NCI-H2171 (cell line): Measurements from ENCODE around the gene BBS9.
"Not testable (repeated sequence)": the region's sequence is repeated elsewhere in the genome, so short reads cannot be mapped to it uniquely, and the experiment has no call there.

Experiments used
- DNase-seq: peaks from one replicate; lab custom pipeline; 2025; lab: John Stamatoyannopoulos, UW

Gene BBS9

DNA sequence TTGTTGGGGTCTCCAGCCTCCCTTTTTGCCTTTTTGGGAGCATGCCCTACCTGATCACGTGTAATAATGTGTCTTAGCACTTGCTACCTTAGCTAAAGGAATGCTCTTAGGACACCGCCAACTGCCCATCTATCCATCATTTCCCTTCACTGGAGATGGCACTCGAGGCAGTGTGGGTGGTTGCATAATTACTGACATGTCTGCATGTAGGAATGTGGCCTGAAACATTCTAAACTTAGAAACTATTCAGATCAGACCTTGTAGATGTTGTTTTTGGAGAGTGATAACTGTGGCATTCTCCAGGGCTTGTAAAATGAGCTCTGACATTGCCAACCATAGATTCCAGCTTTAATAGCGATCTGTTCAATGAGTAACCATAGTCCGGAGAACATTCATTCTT is 365.8 kb downstream of the BBS9 start:
- DNase-seq = no peak

DNA sequence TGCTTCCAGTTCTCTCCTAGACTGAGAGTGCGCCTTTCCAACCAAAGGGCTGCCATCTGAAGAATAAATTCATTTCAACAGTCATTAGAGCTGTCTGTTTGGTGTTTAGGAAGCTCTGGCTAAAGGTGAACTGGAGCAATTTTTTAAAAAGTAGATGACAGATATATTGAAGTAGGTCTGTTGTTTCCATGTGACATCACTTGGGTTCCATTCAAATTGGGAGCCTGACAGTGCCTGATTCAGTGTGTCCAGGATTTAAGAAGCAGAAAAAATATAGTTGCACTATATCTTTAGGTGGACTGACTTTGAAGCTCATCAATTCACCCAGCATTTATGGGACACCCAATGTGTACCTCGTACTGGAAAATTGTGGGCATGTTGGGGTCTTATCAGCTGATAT is 367.7 kb downstream of the BBS9 start:
- no peak for DNase-seq

DNA sequence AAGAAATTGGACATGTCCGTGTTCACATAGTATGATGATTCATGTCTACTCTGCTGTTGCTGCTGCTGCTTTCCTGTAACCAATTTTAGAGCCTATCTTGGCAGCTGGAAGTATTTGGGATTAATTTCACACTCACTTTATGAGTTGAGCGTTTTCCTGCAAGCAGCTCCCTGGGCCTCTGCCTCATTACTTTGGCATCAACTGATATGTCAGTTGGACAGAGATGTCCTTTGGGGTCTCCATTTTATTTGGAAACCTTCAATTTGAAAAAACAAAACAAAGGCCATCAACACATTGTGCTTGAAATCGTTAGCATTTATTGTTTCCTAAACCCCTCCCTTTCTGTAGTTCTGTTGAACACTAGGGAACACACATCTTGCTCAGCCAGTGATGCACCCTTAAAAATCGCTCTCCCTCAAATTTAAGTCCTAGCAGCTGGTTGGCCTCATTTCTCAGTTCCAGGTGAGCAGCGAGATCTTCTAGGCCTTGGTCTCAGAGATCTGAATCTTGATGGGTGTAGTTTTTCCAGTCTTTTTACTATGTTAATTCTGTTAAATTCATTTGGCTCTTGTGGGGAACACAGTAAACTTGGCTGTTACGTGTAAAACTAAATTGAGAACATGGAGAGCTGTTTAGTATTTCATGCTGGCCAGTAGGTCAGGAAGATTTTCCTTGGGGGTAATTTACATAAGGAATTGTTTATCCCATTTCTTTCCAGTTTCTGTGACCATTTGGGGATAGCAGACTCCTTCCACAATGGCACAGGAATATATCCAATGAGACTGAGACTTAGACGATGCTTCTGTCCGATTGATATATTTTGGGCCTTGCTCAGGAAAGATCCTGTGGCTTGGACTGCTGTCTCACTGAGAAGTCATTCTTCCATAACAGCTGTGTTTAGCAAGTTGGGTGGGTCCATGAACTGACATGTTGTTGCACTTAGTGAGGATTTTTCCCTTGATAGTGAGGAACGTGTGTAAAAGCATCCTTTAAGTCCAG is 371.6 kb downstream of the BBS9 start:
- DNase-seq = no peak

DNA sequence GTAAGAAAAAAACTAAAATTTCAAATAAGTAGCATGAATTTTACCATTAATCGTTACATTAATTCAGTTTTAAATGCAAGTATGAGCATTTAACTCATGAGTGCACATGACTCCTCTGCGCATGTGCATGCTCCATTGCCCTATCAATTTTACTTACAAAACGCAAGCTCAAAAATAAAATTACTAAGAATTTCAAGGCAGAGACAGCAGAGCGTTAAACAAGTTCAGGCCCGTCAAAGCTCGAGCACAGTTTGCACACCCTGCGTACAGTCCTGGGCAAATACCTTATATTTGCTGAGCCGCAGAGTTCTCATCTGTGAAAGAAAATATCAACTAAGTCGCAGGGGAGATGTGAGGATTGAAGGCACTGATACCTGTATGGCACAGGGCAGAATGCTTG is 373.6 kb downstream of the BBS9 start:
- DNase-seq = no peak

DNA sequence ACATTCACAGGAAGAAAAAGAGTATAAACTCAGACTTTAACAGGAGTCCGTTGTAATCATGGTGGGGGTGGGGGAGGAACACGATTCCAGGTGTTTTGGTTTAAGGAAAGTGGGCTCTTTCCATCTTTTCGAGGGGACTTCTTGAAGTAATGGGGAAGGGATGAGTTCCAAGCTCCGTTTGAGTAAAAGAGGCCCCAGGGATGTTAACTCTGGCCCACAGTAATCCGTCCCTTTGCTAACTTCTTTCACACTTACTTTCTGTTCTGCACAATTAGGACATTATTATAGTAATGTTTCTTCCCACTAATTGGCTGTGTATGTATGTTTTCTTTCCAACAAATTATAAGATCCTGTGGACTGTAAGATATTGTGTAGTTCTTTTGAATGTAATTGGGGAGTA is 374.4 kb downstream of the BBS9 start:
- no peak for DNase-seq

DNA sequence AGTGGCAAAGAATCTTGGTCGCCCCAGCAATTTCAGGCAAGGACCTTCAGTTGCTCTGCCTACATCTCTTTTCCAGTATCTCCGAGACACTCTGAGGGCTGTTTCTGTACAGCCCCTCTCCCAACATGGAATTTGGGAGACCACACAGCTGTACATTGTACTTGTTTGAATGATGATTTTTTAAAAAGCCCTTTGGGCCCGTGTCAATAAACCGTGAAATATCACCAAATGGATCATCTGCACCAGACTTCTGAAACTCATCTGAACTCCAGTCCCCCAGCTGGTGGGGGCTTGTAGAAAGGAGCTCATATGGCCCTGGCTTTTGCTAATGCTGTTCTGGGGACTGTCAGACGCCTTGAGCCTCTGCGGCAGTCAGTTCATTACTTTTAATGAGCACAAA is 374.9 kb downstream of the BBS9 start:
- DNase-seq = no peak

DNA sequence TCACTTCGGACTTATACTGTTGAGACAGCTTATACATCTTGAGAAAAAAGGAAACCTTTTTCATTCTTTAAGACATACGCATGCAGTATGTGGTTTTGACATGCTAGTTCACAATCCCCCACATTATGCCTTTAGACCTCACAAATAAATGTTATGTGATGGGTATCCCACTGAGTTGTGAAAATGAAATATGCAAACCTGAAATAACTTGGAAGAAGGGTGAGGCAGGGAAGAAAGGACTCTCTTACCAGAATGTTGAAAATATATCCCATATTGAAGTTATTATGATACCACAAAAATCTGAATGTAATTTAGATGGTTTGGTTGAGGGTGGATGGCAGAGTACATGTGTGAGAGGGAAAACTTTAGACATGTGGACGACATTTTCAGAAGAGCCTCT is 379.8 kb downstream of the BBS9 start:
- DNase-seq = no peak

DNA sequence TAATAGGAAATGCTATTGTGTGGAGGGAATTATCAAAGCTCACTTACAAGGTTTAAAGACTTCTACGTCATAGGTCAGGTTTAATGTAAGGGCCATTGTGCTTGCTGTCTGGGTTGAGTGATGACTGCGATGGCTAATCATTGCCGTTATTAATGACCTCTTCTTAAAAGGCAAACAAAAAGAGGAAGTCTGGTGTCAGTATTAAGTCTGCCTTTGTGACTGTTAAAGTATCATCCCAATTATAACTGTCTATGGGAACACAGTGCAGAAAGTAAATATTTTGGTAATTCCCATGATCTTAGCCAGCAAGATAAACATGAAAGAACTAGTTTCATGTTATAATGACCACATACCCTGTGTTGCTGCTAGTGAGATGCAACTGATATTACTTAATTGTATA is 382.4 kb downstream of the BBS9 start:
- DNase-seq = no peak

DNA sequence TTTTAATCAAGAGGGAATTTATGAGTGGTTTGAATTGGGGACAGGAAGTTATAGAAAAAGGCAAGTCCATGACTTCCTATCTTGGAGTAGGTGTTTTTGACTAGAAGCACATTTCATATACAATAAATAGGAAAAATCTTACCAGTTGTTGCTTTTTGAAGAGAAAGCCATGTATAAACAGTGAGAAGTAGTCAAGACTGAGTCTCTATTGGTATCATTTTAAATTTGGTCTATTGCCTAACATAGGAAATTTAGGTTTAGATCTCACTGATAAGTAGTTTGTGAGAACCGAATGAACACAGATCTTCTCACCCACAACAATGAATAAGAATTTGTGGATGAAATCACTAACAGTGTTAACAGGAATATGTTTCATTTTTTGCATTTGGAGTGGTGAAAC is 387.2 kb downstream of the BBS9 start:
- no peak for DNase-seq

DNA sequence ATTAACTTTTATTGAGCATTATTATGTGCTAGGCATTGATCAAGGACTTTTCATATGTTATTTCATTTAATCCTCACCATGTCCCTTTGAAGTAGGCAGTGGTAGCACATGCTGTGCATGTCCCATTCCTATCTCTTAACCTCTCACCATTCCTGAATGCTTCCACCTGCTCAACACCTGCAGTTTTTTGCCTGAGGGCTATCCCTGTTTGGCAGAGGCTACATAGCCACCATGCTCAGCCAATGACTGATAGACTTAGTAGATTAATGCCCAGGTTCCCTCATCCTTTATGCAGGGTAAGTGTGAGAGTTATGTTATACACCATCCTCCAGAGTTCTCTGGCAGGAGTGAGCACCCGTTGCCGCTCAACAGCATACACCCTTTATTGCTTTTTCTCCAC is 387.8 kb downstream of the BBS9 start:
- no peak for DNase-seq

DNA sequence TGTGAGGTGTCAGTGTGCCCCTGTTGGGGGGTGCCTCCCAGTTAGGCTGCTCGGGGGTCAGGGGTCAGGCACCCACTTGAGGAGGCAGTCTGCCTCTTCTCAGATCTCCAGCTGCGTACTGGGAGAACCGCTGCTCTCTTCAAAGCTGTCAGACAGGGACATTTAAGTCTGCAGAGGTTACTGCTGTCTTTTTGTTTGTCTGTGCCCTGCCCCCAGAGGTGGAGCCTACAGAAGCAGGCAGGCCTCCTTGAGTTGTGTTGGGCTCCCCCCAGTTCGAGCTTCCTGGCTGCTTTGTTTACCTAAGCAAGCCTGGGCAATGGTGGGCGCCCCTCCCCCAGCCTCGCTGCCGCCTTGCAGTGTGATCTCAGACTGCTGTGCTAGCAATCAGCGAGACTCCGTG is 397.6 kb downstream of the BBS9 start:
- peak; percentile 6 for DNase-seq

DNA sequence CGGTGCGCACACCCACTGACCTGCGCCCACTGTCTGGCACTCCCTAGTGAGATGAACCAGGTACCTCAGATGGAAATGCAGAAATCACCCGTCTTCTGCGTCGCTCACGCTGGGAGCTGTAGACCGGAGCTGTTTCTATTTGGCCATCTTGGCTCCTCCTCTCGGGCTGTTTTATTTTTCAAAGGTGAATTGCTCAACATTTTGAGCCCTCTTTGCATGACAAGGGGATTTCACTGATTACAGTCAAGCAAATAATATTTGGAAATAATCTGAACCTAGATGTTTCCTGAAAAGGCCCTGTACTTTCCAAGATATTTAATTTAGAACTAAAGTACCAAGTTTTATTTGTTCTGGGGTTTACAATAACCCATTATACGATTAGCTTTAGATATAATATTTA is 398.2 kb downstream of the BBS9 start:
- DNase-seq = not testable (repeated sequence)

DNA sequence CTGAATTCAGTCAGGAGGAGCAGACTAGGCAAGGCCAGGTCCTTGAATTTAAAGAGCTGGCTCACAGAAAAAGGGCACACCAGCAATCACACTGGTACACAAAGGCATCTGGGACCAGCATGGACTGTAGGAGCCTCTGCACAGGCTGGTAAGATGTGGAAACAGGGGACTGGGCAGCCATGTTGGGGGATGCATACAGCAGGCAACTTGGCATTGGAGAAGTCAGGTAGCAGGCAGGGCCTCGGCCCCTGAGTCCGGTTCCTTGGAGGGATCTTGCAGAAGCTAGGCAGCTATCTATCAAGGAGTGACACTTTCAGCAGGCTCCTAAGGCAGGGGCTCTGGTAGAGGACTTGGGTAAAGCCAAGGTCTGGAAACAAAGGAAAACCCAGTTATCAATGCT is 399.7 kb downstream of the BBS9 start:
- DNase-seq = no peak

DNA sequence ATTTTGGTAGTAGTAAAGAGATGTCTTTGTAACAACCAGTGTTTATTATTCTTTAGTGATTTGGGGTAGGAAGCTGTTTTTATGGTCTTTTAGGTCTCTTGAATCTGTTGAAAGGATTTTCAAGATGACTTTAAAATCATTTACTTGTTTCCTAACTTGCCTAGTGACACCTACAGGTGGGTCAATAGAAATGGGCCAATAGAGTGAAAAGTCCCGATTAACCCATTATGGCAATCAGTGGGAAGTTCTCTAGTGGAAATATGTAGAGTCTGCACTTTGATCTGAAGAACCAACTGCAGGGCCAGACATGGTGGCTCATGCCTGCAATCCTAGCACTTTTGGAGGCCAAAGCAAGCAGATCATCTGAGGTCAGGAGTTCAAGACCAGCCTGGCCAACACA is 401.3 kb downstream of the BBS9 start:
- DNase-seq = no peak

DNA sequence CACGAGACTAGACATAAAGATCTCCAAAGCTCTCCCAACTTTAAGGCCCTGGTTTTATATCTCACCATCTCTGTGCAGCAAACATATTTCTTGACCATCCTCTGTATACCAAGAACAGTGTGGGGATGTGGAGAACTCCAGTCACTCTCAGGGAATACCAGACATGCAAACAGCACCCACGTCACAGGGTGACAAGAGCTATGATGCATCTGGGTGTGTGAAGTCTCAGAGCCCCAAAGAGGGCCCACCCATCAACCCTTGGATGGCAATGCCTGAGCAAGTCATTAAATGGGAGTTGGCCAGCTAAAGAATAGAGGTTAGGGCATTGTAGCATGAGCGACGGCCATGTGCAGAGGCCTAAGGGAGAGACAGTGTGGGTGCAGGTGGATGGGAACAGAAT is 402.5 kb downstream of the BBS9 start:
- no peak for DNase-seq

DNA sequence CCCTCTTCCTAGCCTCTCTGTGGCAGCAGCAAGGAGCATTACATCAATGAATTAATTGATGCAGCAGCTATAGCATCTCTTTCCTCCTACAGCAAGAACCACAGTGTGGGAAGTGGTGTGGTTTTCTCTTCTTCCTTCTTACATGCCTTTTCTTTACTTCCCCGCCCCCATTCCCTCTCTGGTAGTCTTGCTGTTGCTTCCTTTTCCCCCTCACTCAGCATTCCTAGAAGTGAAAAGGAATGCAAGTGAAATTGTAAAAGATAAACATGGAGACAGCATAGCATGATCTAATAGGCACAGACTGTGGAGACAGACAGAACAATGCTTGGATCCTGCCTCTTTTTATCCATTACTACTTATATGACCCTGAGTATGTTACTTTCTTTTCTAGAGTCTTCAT is 405.5 kb downstream of the BBS9 start:
- no peak for DNase-seq

DNA sequence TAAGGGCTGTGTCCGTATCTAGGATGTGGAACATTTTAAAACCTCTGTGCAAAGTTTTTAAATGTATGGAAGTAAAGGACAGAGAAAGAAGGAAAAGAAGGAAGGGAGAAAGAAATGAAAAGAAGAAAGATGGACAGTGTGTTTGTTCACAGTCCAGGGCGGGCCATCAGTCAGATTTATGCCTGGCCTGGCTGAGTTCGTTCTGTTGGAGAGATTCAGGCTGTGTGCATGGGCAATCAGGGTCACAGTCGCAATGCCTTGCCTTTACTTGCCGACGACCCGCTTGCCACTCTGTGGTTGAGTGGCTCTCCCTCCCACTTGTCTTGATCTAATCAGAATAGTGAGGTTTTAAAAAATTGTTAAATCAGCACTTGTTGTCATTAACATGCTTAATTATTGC is 406.6 kb downstream of the BBS9 start:
- no peak for DNase-seq

DNA sequence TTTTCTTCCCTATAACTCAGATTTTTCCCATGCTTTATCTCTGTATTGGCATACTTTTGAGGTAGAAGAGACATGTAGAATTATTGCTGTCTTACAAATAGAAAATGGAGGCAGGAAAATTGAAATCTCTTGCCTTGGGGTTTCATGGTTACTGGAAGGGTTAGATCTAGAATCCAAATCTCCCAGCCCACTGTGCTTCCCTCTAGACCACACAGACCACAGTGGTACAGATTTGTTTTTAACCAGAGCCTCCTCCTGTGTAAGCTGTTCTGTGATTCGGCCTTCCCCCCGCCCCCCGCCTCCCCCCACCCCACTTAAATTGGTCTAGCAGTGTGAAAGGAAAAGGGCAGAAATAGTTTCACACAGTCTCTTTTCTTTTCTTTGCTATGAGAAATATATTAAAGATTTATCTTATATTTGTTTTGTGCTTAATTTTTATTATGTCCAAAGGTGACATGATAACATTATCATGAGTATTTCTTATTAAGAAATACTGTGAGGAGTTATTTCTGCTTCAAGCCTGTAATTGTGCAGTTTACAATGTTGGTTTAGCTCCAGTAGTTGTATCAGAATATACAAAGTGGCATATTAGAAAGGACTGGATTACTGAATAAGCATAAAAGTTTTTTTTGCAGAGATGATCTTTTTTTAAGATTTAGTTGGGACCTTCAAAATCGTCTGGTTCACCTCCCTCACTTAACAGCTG is 407.2 kb downstream of the BBS9 start:
- no peak for DNase-seq

DNA sequence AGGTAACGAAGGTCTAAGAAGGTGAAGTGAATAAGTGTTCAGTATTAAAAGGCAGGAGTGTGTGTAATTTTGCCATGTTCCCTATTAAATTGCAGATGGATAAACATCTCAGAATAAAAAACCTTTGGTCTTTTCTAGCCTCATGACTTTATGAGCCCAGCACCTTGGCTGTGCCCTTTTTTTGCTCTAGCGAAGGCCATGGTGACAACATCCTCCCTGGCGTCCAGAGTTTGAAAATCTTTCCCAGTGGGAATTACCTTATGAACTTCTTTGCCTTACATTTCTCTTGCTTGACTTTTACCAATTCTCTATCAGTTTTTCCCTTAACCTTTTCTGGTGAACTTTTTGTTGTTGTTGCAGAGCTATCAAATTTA is 407.7 kb downstream of the BBS9 start:
- DNase-seq = no peak

DNA sequence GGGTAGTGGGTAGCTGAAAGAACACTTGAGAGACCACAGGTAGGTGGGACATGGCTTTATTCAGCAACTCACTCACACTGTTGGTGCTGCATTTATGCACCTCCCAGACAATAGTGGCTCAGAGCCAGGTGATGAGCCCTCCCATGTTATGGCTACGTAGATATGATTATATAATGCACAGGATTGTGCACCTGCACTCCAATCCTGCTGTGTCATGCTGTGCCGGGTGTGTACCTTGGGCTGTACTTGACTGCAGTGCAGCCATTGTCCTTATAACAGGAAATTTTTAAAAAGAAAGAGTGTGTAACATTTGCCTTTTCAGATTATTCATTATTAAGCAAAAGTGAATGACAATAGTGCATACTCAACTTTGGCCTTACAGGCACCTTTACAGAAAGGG is 409.8 kb downstream of the BBS9 start:
- DNase-seq = no peak

DNA sequence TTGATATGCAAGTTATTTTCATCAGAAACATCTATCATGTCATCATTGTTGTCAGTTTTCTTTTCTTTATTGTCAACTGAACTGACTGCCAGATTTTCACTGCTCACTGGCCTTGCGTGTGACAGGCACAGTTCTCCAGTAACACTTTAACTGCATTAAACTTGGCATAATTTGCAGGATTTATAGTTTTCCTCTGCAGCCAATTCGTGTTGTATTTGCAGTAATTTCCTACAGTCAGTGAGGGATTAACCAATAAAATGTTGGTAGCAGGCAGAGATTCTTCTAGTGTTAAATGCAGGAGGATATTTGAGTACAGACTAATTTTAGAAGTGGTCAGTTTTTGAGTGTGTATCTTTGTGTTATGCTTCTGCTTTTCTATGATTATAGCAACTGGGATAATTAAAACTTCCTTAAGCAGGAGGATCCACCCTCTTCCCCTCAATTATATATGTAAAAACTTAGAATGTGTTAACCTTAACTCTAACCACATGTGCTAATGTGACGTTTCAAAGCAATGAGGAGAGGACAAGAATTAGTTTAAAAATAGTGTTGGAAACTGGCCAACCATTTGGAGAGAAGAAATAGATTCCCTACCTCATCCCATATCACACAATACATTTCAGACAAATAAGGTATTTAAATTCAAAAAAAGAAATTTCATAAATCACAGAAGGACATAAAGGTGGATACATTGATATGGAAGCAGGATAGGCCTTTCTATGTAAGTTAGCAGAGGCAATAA is 410.5 kb downstream of the BBS9 start:
- no peak for DNase-seq

DNA sequence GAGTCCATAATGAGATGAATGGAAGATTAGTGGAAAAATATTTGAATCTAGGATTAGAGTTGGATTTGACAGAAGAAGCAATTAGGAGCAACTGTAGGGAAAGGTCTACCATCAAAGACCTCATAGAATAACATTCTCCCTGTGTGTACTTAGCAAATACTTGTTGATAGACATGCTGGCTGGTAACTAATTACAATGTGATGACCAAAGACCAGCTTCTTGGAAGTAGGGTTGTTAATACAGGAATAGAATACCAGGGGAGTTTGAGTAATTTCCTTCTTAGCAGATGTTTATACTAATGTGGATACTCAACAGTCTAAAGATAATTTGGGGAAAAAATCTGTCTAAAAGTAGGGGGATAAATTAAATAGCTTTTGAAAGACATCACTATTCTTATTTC is 418.5 kb downstream of the BBS9 start:
- no peak for DNase-seq

DNA sequence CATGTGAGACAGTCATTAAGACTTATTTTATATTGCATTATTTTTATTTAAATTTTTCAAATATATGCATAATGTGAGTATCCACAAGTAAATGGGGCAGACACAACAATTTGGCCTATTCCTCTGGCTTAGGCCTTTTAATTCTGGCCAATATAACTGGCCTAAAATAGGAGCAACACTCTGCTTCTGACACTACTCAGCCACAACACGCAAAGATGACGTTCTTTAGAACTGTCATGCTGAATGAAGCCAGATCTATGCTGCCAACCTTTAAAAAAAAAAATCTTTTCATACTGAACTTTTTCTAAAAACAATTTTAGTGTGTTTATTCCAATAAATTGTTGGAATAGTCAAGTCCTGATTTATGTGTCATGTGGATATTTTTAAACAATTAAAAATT is 421.0 kb downstream of the BBS9 start:
- no peak for DNase-seq
